BE2C (cell line): ENCODE data around the gene ZNF30.

ENCODE experiments used
- DNase-seq: peaks from one replicate; pipeline ENCODE4 v3.0.0-alpha.2; 2020
- H3K27me3 ChIP-seq: fragments of 250-450 bp; sonication (Bioruptor Pico); 2 replicates; pipeline ENCODE4 v1.5.1; 2020; ENCODE audit warnings: mild to moderate bottlenecking
- H3K36me3 ChIP-seq: fragments of 250-450 bp; sonication (Bioruptor Pico); 2 replicates; pipeline ENCODE4 v1.5.1; 2020; ENCODE audit warnings: mild to moderate bottlenecking
- H3K4me1 ChIP-seq: fragments of 250-450 bp; sonication (Bioruptor Pico); 2 replicates; pipeline ENCODE4 v1.5.1; 2020
- H3K4me3 ChIP-seq: 2 replicates; pipeline ENCODE4 v1.5.1; 2011; ENCODE audit warnings: low read depth, low read length
- H3K9me3 ChIP-seq: fragments of 250-450 bp; sonication (Bioruptor Pico); 2 replicates; pipeline ENCODE4 v1.5.1; 2020
- TF ChIP-seq, protein P1 (sequence below): IDR thresholded peaks from 2 replicates; pipeline ENCODE4 v1.5.1; 2012; ENCODE audit warnings: mild to moderate bottlenecking, low read depth, low read length

The ZNF30 gene

GRCh38 chr19:34959021-34959420, 32.3 kb downstream of the ZNF30 start:
- no peaks in the 10 kb centered on the region for H3K27me3 ChIP-seq
- H3K9me3 ChIP-seq: peaks cover 27% of the 10 kb centered on the region
- TF ChIP-seq, protein P1, sequence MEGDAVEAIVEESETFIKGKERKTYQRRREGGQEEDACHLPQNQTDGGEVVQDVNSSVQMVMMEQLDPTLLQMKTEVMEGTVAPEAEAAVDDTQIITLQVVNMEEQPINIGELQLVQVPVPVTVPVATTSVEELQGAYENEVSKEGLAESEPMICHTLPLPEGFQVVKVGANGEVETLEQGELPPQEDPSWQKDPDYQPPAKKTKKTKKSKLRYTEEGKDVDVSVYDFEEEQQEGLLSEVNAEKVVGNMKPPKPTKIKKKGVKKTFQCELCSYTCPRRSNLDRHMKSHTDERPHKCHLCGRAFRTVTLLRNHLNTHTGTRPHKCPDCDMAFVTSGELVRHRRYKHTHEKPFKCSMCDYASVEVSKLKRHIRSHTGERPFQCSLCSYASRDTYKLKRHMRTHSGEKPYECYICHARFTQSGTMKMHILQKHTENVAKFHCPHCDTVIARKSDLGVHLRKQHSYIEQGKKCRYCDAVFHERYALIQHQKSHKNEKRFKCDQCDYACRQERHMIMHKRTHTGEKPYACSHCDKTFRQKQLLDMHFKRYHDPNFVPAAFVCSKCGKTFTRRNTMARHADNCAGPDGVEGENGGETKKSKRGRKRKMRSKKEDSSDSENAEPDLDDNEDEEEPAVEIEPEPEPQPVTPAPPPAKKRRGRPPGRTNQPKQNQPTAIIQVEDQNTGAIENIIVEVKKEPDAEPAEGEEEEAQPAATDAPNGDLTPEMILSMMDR: no peak
- no peaks in the 10 kb centered on the region for H3K4me1 ChIP-seq
- H3K4me3 ChIP-seq: no peak overlapping the region
- peaks cover 70% of the 10 kb centered on the region for H3K36me3 ChIP-seq
- no peak for DNase-seq

DNA sequence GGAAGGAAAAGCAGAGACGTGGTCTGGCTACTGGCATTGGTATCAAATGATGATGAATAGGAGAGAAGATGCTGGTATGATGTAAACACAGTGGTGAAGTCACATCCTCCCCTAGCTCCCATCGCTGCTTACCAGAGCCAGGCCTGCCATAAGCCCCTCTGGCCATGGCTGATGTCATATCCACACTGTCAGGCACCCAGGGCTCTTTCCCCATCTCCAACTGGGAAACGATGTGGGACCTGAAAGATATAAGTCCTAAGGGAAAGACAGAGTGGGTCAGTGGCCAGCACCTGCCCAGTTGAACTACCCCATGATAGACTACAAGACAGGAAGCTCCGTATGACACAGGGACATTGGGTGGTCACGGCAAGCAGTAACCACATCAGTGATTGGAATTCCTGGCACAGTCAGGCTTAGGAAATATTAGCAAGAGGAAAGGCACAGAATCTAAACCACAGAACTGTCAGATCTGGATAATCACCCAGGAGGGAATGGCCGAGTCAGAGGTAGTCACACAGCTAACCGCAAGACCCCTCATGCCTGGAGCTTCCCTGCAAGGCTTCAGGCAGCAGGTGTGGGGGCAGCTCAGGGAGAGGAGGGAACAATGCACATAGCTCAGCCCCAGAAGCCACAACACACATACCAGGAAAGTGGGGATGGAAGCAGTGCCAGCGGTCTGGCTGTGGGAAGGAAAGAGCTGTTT, 33.6 kb downstream of the ZNF30 start:
- no peak for DNase-seq
- H3K36me3 ChIP-seq: peaks cover 67% of the 10 kb centered on the region
- H3K4me3 ChIP-seq: no peak overlapping the region
- peaks cover 27% of the 10 kb centered on the region for H3K9me3 ChIP-seq
- no peaks in the 10 kb centered on the region for H3K27me3 ChIP-seq
- TF ChIP-seq, protein P1: no peak
- H3K4me1 ChIP-seq: no peaks in the 10 kb centered on the region

DNA sequence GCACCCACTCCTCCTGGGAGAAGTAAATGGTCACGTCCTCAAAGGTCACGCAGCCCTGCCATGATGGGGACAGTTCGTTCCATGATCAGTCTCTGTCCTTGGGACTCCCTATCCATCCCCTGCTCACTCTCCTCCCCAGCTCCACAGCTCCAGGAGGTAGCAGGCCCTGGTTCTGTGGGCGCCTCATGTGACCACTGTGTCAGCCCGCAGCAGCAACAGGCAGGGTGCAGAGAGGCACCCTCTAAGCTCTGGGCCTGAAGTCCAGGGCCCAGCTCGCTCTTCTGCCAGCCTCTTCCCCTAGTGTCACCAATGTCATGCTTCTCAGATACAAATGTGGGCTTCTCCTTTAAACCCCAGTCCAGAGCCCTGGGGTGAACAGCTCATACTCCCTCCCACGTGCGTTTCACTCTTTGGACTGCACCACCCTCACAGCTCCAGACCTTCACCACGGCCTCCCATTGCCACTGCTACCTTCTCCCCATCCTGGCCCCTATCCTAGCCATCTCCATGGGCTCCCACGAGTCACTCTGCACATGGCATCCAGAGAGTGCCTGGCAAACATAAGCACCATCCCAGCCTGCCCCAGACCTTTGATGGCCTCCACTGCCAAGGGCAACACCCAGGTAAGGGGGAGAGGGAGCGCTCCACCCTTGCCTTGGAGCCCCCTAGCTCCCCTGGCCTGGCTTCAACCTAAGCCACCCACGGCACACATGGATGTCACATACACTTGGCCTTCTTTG, 34.4 kb downstream of the ZNF30 start:
- peak overlapping the region; percentile 96 for H3K4me3 ChIP-seq
- H3K9me3 ChIP-seq: peaks cover 27% of the 10 kb centered on the region
- TF ChIP-seq, protein P1: no peak
- no peaks in the 10 kb centered on the region for H3K4me1 ChIP-seq
- H3K27me3 ChIP-seq: no peaks in the 10 kb centered on the region
- H3K36me3 ChIP-seq: peaks cover 59% of the 10 kb centered on the region
- no peak for DNase-seq

- TF ChIP-seq, protein P1: no peak
- Histone ChIP-seq H3K4me3 (peak overlapping the region; percentile 96), H3K36me3 (peaks cover 50% of the 10 kb centered on the region), H3K4me1 (no peaks in the 10 kb centered on the region), H3K27me3 (no peaks in the 10 kb centered on the region), H3K9me3 (peaks cover 27% of the 10 kb centered on the region)
- DNase-seq: peak; percentile 70
Observed at GRCh38 chr19:34961775-34962686, 35.3 kb downstream of the ZNF30 start.

- peaks cover 20% of the 10 kb centered on the region for H3K9me3 ChIP-seq
- peak; percentile 35 for DNase-seq
- peaks cover 41% of the 10 kb centered on the region for H3K36me3 ChIP-seq
- peak overlapping the region; percentile 96 for H3K4me3 ChIP-seq
- no peaks in the 10 kb centered on the region for H3K27me3 ChIP-seq
- no peaks in the 10 kb centered on the region for H3K4me1 ChIP-seq
- TF ChIP-seq, protein P1: no peak
Observed at GRCh38 chr19:34962687-34963572, 36.2 kb downstream of the ZNF30 start.
